Upper lobe of left lung (tissue), 4 donors: ENCODE results near the gene TENM4.

ENCODE experiments used
- EP300 ChIP-seq, 4 donors: sonication (generic); formaldehyde crosslinking; IDR thresholded peaks; one replicate each; pipeline ENCODE4 v1.5.1; 2017; ENCODE audit warnings: antibody characterized with exemption in 4 of 4, control low read depth in 2 of 4
- POLR2A ChIP-seq, 4 donors: fragments of 450-650 bp; IDR thresholded peaks; one replicate each; pipeline ENCODE4 v1.5.1; 2016 to 2017; ENCODE audit warnings: antibody characterized with exemption in 4 of 4, mild to moderate bottlenecking in 2 of 4
- POLR2AphosphoS5 ChIP-seq, 2 donors: sonication (generic); formaldehyde crosslinking; IDR thresholded peaks; one replicate each; pipeline ENCODE4 v1.5.1; 2017; ENCODE audit warnings: antibody characterized with exemption in 2 of 2
- TF ChIP-seq, protein P1 (sequence below), 6 experiments: fragments of 450-650 bp in 4 of 6; fragments of 200-600 bp in 2 of 6; sonication (generic) in 2 of 6; IDR thresholded peaks; one replicate each; pipeline ENCODE4 v1.5.1; 2016 to 2019; ENCODE audit warnings: antibody characterized with exemption in 6 of 6

DNA sequence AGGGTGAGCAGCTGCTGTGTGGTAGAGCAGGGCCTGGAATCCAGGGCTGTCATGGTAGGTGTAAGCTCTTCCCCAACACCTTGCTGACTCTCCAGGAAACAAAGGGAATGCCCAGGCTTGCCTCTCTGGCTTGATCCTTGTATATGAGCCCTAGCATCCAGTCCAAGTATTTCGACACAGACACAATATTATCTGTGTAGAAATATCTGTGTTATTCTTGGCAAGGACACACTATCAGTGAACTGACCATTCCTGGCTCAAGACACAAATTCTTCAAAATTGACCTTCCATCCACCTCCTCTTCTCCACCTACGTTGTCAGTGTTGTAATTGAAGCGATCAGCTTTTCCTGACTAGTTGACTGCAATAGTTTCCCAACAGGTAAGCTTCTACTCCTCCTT, 554.2 kb downstream of the TENM4 start:
- TF ChIP-seq POLR2AphosphoS5 (IDR thresholded peaks at IDR 0.05) (no peak), POLR2A (IDR thresholded peaks at IDR 0.05) (no peak), EP300 (IDR thresholded peaks at IDR 0.05) (no peak)
- TF ChIP-seq, protein P1, sequence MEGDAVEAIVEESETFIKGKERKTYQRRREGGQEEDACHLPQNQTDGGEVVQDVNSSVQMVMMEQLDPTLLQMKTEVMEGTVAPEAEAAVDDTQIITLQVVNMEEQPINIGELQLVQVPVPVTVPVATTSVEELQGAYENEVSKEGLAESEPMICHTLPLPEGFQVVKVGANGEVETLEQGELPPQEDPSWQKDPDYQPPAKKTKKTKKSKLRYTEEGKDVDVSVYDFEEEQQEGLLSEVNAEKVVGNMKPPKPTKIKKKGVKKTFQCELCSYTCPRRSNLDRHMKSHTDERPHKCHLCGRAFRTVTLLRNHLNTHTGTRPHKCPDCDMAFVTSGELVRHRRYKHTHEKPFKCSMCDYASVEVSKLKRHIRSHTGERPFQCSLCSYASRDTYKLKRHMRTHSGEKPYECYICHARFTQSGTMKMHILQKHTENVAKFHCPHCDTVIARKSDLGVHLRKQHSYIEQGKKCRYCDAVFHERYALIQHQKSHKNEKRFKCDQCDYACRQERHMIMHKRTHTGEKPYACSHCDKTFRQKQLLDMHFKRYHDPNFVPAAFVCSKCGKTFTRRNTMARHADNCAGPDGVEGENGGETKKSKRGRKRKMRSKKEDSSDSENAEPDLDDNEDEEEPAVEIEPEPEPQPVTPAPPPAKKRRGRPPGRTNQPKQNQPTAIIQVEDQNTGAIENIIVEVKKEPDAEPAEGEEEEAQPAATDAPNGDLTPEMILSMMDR (IDR thresholded peaks at IDR 0.05), result no peak
